ENCODE data around the gene RGS11. TPM values are rescaled to one million over a fixed set of nuclear protein-coding genes. Genes with fewer than 3 reads are reported as not detected.

The RGS11 gene
- total and polyA plus RNA-seq, 2 of the 4 experiments (the other 2 are of a cell fraction) = under 0.01 to 0.48 TPM

DNA sequence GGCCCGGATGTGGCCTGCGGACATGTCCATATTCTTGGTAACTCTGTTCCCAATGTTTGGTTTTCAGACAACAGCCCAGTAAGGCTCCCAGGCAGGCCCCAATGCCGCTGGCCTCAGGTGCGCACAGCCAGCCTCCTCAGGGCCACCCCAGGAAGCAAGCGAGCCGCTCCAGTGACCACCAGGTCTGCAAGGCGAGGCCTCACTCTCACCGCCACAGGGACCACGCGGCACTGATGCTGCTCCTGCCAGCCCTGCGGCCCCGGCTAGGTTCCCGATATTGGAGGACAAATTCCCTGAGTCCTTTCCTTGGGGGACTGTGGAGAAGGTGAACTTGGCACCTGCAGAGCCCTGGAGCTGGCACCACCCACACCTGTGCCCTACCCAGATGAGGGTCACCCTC lies 26.2 kb upstream of the RGS11 start:
- H3K4ac ChIP-seq (ENCODE audit: low read depth, low read length) = no peak overlapping the region
- no peak overlapping the region for H2AFZ ChIP-seq (replicated peaks; ENCODE audit: low read length, poor library complexity)
- in situ Hi-C loops (cut with MboI; ENCODE audit: low sequenced_read_pairs) = no loop called here
- no peak overlapping the region for H3K27ac ChIP-seq (ENCODE audit: insufficient read depth, low read length)
- H2AK5ac ChIP-seq (ENCODE audit: low read depth, low read length) = no peak overlapping the region
- no peak overlapping the region for H4K8ac ChIP-seq (ENCODE audit: low read depth in 2 of 2, low read length in 2 of 2)
- dilution Hi-C loops (cut with HindIII; ENCODE audit: low sequenced_read_pairs, unreplicated experiment) = no loop called here
- no peak overlapping the region for H4K91ac ChIP-seq (ENCODE audit: insufficient read depth, low read depth, low read length)
- no peaks in the 10 kb centered on the region for H3K4me1 ChIP-seq (ENCODE audit: control insufficient read depth, insufficient read depth, low read length)
- H3K79me1 ChIP-seq (ENCODE audit: low read depth in 1 of 2, low read length in 2 of 2) = peaks cover 0 to 15% of the 10 kb centered on the region in 2 experiments; a peak in 2 of 4 replicates
- H4K20me1 ChIP-seq (ENCODE audit: insufficient read depth, low read length) = peaks cover 4% of the 10 kb centered on the region; the same call in 1 of the 2 replicates
- H3K14ac ChIP-seq (replicated peaks; ENCODE audit: low read depth, low read length) = no peak overlapping the region
- H3K27me3 ChIP-seq (ENCODE audit: control insufficient read depth, insufficient read depth, low read length) = no peaks in the 10 kb centered on the region
- no peak overlapping the region for H3K56ac ChIP-seq (ENCODE audit: extremely low read depth, insufficient read depth, low read length)
- H3K9me3 ChIP-seq (ENCODE audit: control insufficient read depth, insufficient read depth, low read length) = no peaks in the 10 kb centered on the region
- no peak overlapping the region for H2BK15ac ChIP-seq (ENCODE audit: low read depth, low read length)
- H3K36me3 ChIP-seq (ENCODE audit: control insufficient read depth, insufficient read depth, low read length) = peaks cover 30% of the 10 kb centered on the region
- DNase-seq (no peak), ATAC-seq (ENCODE audit: low read depth) (no peak)
- H2AK9ac ChIP-seq (replicated peaks; ENCODE audit: low read depth, low read length, poor library complexity) = no peak overlapping the region
- POLR2A ChIA-PET (ENCODE audit: unreplicated experiment) = no interaction called here
- no peaks in the 10 kb centered on the region for H3K9me1 ChIP-seq (ENCODE audit: insufficient read depth, low read length)
- no TSS peak for BruUV-seq (replicated peaks)
- H4K5ac ChIP-seq (ENCODE audit: low read depth, low read length) = no peak overlapping the region
- CTCF ChIA-PET = no interaction called here
- H3K4me2 ChIP-seq (ENCODE audit: low read depth, low read length) = no peak overlapping the region
- H3K18ac ChIP-seq (ENCODE audit: low read depth, low read length) = no peak overlapping the region
- H3K23ac ChIP-seq (ENCODE audit: low read depth, low read length) = no peak overlapping the region
- TF ChIP-seq, protein P1, sequence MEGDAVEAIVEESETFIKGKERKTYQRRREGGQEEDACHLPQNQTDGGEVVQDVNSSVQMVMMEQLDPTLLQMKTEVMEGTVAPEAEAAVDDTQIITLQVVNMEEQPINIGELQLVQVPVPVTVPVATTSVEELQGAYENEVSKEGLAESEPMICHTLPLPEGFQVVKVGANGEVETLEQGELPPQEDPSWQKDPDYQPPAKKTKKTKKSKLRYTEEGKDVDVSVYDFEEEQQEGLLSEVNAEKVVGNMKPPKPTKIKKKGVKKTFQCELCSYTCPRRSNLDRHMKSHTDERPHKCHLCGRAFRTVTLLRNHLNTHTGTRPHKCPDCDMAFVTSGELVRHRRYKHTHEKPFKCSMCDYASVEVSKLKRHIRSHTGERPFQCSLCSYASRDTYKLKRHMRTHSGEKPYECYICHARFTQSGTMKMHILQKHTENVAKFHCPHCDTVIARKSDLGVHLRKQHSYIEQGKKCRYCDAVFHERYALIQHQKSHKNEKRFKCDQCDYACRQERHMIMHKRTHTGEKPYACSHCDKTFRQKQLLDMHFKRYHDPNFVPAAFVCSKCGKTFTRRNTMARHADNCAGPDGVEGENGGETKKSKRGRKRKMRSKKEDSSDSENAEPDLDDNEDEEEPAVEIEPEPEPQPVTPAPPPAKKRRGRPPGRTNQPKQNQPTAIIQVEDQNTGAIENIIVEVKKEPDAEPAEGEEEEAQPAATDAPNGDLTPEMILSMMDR (conservative IDR thresholded peaks at IDR 0.05; ENCODE audit: low read depth, low read length) = no peak
- no peak for TF ChIP-seq CEBPB (IDR thresholded peaks at IDR 0.05; ENCODE audit: low read depth, low read length)
- TF ChIP-seq MAFK (IDR thresholded peaks at IDR 0.05; ENCODE audit: low read depth, low read length) = no peak
- TF ChIP-seq CHD1 (IDR thresholded peaks at IDR 0.05; ENCODE audit: low read depth, low read length) = no peak
- no peak for TF ChIP-seq RFX5 (IDR thresholded peaks at IDR 0.05; ENCODE audit: low read depth, low read length)
- TF ChIP-seq, protein P2, sequence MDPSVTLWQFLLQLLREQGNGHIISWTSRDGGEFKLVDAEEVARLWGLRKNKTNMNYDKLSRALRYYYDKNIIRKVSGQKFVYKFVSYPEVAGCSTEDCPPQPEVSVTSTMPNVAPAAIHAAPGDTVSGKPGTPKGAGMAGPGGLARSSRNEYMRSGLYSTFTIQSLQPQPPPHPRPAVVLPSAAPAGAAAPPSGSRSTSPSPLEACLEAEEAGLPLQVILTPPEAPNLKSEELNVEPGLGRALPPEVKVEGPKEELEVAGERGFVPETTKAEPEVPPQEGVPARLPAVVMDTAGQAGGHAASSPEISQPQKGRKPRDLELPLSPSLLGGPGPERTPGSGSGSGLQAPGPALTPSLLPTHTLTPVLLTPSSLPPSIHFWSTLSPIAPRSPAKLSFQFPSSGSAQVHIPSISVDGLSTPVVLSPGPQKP (IDR thresholded peaks at IDR 0.05; ENCODE audit: borderline replicate concordance, low read depth, low read length) = no peak
- no peak for TF ChIP-seq SMC3 (IDR thresholded peaks at IDR 0.05; ENCODE audit: low read depth, low read length)
- no peak for TF ChIP-seq MAZ (IDR thresholded peaks at IDR 0.05; ENCODE audit: borderline replicate concordance, low read depth, low read length)
- TF ChIP-seq MXI1 (IDR thresholded peaks at IDR 0.05; ENCODE audit: borderline replicate concordance, low read depth, low read length) = no peak
- TF ChIP-seq FOS (IDR thresholded peaks at IDR 0.05; ENCODE audit: low read depth, low read length) = no peak
- TF ChIP-seq NFE2L2 (IDR thresholded peaks at IDR 0.05; ENCODE audit: low read depth, low read length) = no peak
- no peak for TF ChIP-seq BHLHE40 (IDR thresholded peaks at IDR 0.05; ENCODE audit: low read depth, low read length)
- H3K4me3 ChIP-seq (ENCODE audit: insufficient read depth, low read depth, low read length) = no peak overlapping the region
- intact Hi-C loops (cut with micrococcal nuclease) = no loop called here
- H2BK120ac ChIP-seq (ENCODE audit: low read depth, low read length) = no peak overlapping the region
- 100% methylated on average over 3 of the region's 13 CpGs; no CpG with 5 or more reads in 1 of the 2 experiments for WGBS, 2 experiments (ENCODE audit: extremely low coverage in 2 of 2, insufficient read length in 1 of 2)
- no peak overlapping the region for H2BK20ac ChIP-seq (ENCODE audit: low read depth, low read length)
- H3K9ac ChIP-seq (ENCODE audit: low read depth, low read length) = no peak overlapping the region
- H2BK5ac ChIP-seq (ENCODE audit: low read depth, low read length, poor library complexity, severe bottlenecking) = no peak overlapping the region
